HepG2 (cell line): ENCODE results near the gene AHNAK. TPM values are rescaled to one million over a fixed set of nuclear protein-coding genes. Genes with fewer than 3 reads are reported as not detected.

ENCODE experiments used
- FUBP1 ChIP-seq: sonication (generic); formaldehyde crosslinking; IDR thresholded peaks from 2 replicates; pipeline ENCODE4 v1.5.1; 2020; ENCODE audit warnings: missing genetic modification reagents, mild to moderate bottlenecking, borderline replicate concordance
- HNRNPLL ChIP-seq: fragments of 200-400 bp; formaldehyde crosslinking; IDR thresholded peaks from 2 replicates; pipeline ENCODE4 v1.6.1; 2017; ENCODE audit warnings: mild to moderate bottlenecking, low read depth, low read length; ENCODE audit not compliant: poor library complexity, severe bottlenecking
- LCORL ChIP-seq, 2 experiments: fragments of 450-650 bp in 1 of 2; sonication (generic) in 1 of 2; formaldehyde crosslinking in 1 of 2; IDR thresholded peaks; 2 replicates each; pipeline versions ENCODE4 v1.5.0 to v1.6.1; 2017 to 2020; ENCODE audit warnings: antibody characterized with exemption in 1 of 2, missing genetic modification reagents in 1 of 2
- ZBTB4 ChIP-seq: sonication (generic); formaldehyde crosslinking; IDR thresholded peaks from 2 replicates; pipeline ENCODE4 v1.4.0; 2020; ENCODE audit warnings: missing genetic modification reagents, mild to moderate bottlenecking, borderline replicate concordance
- ZNF468 ChIP-seq: sonication (generic); formaldehyde crosslinking; IDR thresholded peaks from 2 replicates; pipeline ENCODE4 v1.8.0; 2022; ENCODE audit warnings: mild to moderate bottlenecking, moderate library complexity, missing genetic modification reagents
- ZNF572 ChIP-seq: sonication (generic); formaldehyde crosslinking; IDR thresholded peaks from 2 replicates; pipeline ENCODE4 v1.5.1; 2020; ENCODE audit warnings: mild to moderate bottlenecking, missing genetic modification reagents
- ZNF878 ChIP-seq: sonication (generic); formaldehyde crosslinking; IDR thresholded peaks from 2 replicates; pipeline ENCODE4 v1.8.1; 2023; ENCODE audit warnings: mild to moderate bottlenecking, missing genetic modification reagents, moderate library complexity
- polyA plus RNA-seq, 8 experiments: library from polyadenylated mRNA; depleted of rRNA in 3 of 8; stranded (reverse) in 7 of 8; unstranded in 1 of 8; fragments of >200 nt; fragmentation: Illumina TruSeq in 4 of 8; extraction: Trizol in 4 of 8; gene quantifications; 2 replicates each; pipeline versions ENCODE4 v1.2.1 to v1.2.3, GENCODE V29; 2011 to 2016; ENCODE audit warnings: low read depth in 4 of 8, missing spikeins in 1 of 8, mixed read lengths in 1 of 8; ENCODE audit not compliant: insufficient read depth in 1 of 8
- total RNA-seq, 5 experiments: library from RNA; depleted of rRNA; stranded (reverse); fragments of >200 nt; fragmentation: Illumina TruSeq; extraction: Trizol; gene quantifications; 2 replicates each; pipeline ENCODE4 v1.2.3, GENCODE V29; 2016; ENCODE audit warnings: low read depth in 1 of 5
- TF ChIP-seq, protein P1 (sequence below): sonication (generic); formaldehyde crosslinking; IDR thresholded peaks from 2 replicates; pipeline ENCODE4 v1.4.0; 2020; ENCODE audit warnings: missing genetic modification reagents
- TF ChIP-seq, protein P2 (sequence below): sonication (generic); formaldehyde crosslinking; IDR thresholded peaks from 2 replicates; pipeline ENCODE4 v1.8.0; 2023; ENCODE audit warnings: mild to moderate bottlenecking, missing genetic modification reagents

Gene AHNAK
- total and polyA plus RNA-seq, 2 of the 13 experiments (the other 11 are each of a cell fraction or from before 2014, with no cell fraction given): 23.4 to 25.0 TPM

DNA sequence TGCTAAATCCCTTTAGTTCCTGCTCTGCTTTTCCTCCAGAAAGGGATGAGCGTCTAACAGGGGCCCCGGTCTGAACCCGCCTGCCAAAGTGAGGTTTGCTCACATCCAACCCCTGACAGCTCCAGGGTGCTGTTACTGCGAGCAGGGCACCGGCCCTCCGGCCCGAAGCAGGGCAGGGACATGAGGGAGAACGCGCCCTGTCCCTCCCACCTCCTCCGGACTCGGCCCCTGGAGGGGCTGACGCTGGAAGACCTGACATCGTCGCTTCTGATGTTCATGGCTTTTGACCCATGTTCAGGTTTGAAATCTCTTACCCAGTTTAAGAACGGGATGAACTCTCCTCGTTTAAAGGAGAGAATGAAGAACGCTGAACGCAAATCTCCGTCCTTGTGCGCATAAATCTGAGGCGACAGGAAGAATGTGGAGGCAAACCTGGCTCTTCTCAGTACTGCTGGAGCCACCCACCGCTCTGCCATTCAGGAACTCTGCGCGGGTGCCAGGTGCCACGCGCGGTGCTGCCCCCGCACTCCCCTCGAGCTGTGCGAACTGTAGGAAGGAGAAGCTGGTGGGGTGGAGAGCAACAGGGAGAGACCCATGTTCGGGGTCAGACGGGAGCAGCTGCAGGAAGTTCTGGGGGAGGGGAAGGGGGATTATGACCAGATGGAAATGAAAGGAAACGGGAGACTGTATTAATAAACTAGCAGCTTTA is 27.9 kb upstream of the AHNAK start (continued):
- TF ChIP-seq ZBTB4 (CRISPR knock-in tag): no peak
- 0 out of 2 replicates have a peak, but pooled peaks have one; percentile 40 for TF ChIP-seq ZNF572 (CRISPR knock-in tag)
- no peak for TF ChIP-seq LCORL (IDR thresholded peaks at IDR 0.05)
- no peak for TF ChIP-seq LCORL (CRISPR knock-in tag; IDR thresholded peaks at IDR 0.05)
- no peak for TF ChIP-seq FUBP1 (CRISPR knock-in tag)
- TF ChIP-seq HNRNPLL: no peak
- TF ChIP-seq, protein P1, sequence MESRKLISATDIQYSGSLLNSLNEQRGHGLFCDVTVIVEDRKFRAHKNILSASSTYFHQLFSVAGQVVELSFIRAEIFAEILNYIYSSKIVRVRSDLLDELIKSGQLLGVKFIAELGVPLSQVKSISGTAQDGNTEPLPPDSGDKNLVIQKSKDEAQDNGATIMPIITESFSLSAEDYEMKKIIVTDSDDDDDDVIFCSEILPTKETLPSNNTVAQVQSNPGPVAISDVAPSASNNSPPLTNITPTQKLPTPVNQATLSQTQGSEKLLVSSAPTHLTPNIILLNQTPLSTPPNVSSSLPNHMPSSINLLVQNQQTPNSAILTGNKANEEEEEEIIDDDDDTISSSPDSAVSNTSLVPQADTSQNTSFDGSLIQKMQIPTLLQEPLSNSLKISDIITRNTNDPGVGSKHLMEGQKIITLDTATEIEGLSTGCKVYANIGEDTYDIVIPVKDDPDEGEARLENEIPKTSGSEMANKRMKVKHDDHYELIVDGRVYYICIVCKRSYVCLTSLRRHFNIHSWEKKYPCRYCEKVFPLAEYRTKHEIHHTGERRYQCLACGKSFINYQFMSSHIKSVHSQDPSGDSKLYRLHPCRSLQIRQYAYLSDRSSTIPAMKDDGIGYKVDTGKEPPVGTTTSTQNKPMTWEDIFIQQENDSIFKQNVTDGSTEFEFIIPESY (CRISPR knock-in tag): no peak
- TF ChIP-seq ZNF878 (CRISPR knock-in tag): no peak
- TF ChIP-seq ZNF468 (CRISPR knock-in tag): no peak
- TF ChIP-seq, protein P2, sequence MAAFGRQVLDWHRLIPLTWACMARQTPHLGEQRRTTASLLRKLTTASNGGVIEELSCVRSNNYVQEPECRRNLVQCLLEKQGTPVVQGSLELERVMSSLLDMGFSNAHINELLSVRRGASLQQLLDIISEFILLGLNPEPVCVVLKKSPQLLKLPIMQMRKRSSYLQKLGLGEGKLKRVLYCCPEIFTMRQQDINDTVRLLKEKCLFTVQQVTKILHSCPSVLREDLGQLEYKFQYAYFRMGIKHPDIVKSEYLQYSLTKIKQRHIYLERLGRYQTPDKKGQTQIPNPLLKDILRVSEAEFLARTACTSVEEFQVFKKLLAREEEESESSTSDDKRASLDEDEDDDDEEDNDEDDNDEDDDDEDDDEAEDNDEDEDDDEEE: 0 out of 2 replicates have a peak, but pooled peaks have one; percentile 62
